ENCODE results near the gene XYLT1. TPM values are rescaled to one million over a fixed set of nuclear protein-coding genes. Genes with fewer than 3 reads are reported as not detected.

The XYLT1 gene
- polyA plus RNA-seq, 1 donor (not counting 4 experiments of a cell fraction or from before 2014, with no cell fraction given) = 4.4 TPM

- no peaks in the 10 kb centered on the region for H3K9me1 ChIP-seq (ENCODE audit: control insufficient read depth, extremely low read depth, insufficient read depth, low read length)
- no peak overlapping the region for H3K27ac ChIP-seq (ENCODE audit: control insufficient read depth, insufficient read depth, low read length)
- H2AFZ ChIP-seq (ENCODE audit: control insufficient read depth, low read length) = no peak overlapping the region
- DNase-seq (ENCODE audit: low read depth, low spot score) (no peak), FAIRE-seq (no peak)
- no peaks in the 10 kb centered on the region for H3K79me2 ChIP-seq (ENCODE audit: control insufficient read depth, insufficient read depth, low read length)
- no peak overlapping the region for H3K9ac ChIP-seq (ENCODE audit: control insufficient read depth, extremely low read depth, insufficient read depth, low read length)
- no peak for TF ChIP-seq EZH2 (IDR thresholded peaks at IDR 0.05; ENCODE audit: low read length)
- TF ChIP-seq CTCF (optimal IDR thresholded peaks at IDR 0.05 in 1 of 3, IDR thresholded peaks at IDR 0.05 in 1 of 3, conservative IDR thresholded peaks at IDR 0.05 in 1 of 3; ENCODE audit: extremely low read depth in 1 of 3, insufficient read depth in 2 of 3, low read length in 3 of 3) = no peak
- H4K20me1 ChIP-seq (ENCODE audit: control insufficient read depth, extremely low read depth, insufficient read depth, low read length) = no peaks in the 10 kb centered on the region
- peaks cover 14% of the 10 kb centered on the region for H3K4me1 ChIP-seq (ENCODE audit: control insufficient read depth, extremely low read depth, insufficient read depth, low read length)
- no peaks in the 10 kb centered on the region for H3K27me3 ChIP-seq (ENCODE audit: control insufficient read depth, extremely low read depth, insufficient read depth, low read length)
- H3K4me2 ChIP-seq (ENCODE audit: control insufficient read depth, extremely low read depth, insufficient read depth, low read depth, low read length) = no peak overlapping the region
- no peaks in the 10 kb centered on the region for H3K9me3 ChIP-seq (ENCODE audit: control insufficient read depth, low read depth, low read length)
- no peaks in the 10 kb centered on the region for H3K36me3 ChIP-seq (ENCODE audit: control insufficient read depth in 2 of 2, extremely low read depth in 1 of 2, insufficient read depth in 2 of 2, low read length in 2 of 2)
- no peak overlapping the region for H3K4me3 ChIP-seq (ENCODE audit: control insufficient read depth in 2 of 3, extremely low read depth in 1 of 3, insufficient read depth in 2 of 3, low read depth in 1 of 3, low read length in 3 of 3)
- dilution Hi-C loops (cut with MboI; ENCODE audit: extremely low pct_ligation_motif_present, low sequenced_read_pairs) = no loop called here
Observed at GRCh38 chr16:17368446-17368845, 102.3 kb downstream of the XYLT1 start.

GRCh38 chr16:17367923-17368322 is 102.8 kb downstream of the XYLT1 start:
- H3K9me1 ChIP-seq (ENCODE audit: control insufficient read depth, extremely low read depth, insufficient read depth, low read length) = no peaks in the 10 kb centered on the region
- no peak overlapping the region for H3K27ac ChIP-seq (ENCODE audit: control insufficient read depth, insufficient read depth, low read length)
- no peaks in the 10 kb centered on the region for H3K9me3 ChIP-seq (ENCODE audit: control insufficient read depth, low read depth, low read length)
- H3K27me3 ChIP-seq (ENCODE audit: control insufficient read depth, extremely low read depth, insufficient read depth, low read length) = no peaks in the 10 kb centered on the region
- H3K36me3 ChIP-seq (ENCODE audit: control insufficient read depth in 2 of 2, extremely low read depth in 1 of 2, insufficient read depth in 2 of 2, low read length in 2 of 2) = no peaks in the 10 kb centered on the region
- no peak for TF ChIP-seq CTCF (optimal IDR thresholded peaks at IDR 0.05 in 1 of 3, IDR thresholded peaks at IDR 0.05 in 1 of 3, conservative IDR thresholded peaks at IDR 0.05 in 1 of 3; ENCODE audit: extremely low read depth in 1 of 3, insufficient read depth in 2 of 3, low read length in 3 of 3)
- TF ChIP-seq EZH2 (IDR thresholded peaks at IDR 0.05; ENCODE audit: low read length) = no peak
- H3K9ac ChIP-seq (ENCODE audit: control insufficient read depth, extremely low read depth, insufficient read depth, low read length) = no peak overlapping the region
- no peaks in the 10 kb centered on the region for H3K79me2 ChIP-seq (ENCODE audit: control insufficient read depth, insufficient read depth, low read length)
- peaks cover 14% of the 10 kb centered on the region for H3K4me1 ChIP-seq (ENCODE audit: control insufficient read depth, extremely low read depth, insufficient read depth, low read length)
- FAIRE-seq = no peak
- H2AFZ ChIP-seq (ENCODE audit: control insufficient read depth, low read length) = no peak overlapping the region
- dilution Hi-C loops (cut with MboI; ENCODE audit: extremely low pct_ligation_motif_present, low sequenced_read_pairs) = no loop called here
- H3K4me2 ChIP-seq (ENCODE audit: control insufficient read depth, extremely low read depth, insufficient read depth, low read depth, low read length) = no peak overlapping the region
- H3K4me3 ChIP-seq (ENCODE audit: control insufficient read depth in 2 of 3, extremely low read depth in 1 of 3, insufficient read depth in 2 of 3, low read depth in 1 of 3, low read length in 3 of 3) = no peak overlapping the region
- H4K20me1 ChIP-seq (ENCODE audit: control insufficient read depth, extremely low read depth, insufficient read depth, low read length) = no peaks in the 10 kb centered on the region
- no peak for DNase-seq (ENCODE audit: low read depth, low spot score)
